Ishikawa (cell line): Measurements from ENCODE around the gene SCRT2.

Experiments
- CEBPB ChIP-seq: IDR thresholded peaks from 2 replicates; pipeline ENCODE4 v1.6.1; 2012
- EP300 ChIP-seq: IDR thresholded peaks from 2 replicates; pipeline ENCODE4 v1.6.1; 2012; ENCODE audit warnings: borderline replicate concordance
- FOXM1 ChIP-seq: IDR thresholded peaks from 2 replicates; pipeline ENCODE4 v1.6.1; 2012; ENCODE audit warnings: low read depth, borderline replicate concordance
- RAD21 ChIP-seq: IDR thresholded peaks from 2 replicates; pipeline ENCODE4 v1.6.1; 2012; ENCODE audit warnings: low read depth
- TAF1 ChIP-seq: IDR thresholded peaks from 2 replicates; pipeline ENCODE4 v1.6.1; 2012; ENCODE audit warnings: low read depth, mild to moderate bottlenecking
- TEAD4 ChIP-seq: IDR thresholded peaks from 2 replicates; pipeline ENCODE4 v1.6.1; 2012
- TF ChIP-seq, protein P1 (sequence below): IDR thresholded peaks from 2 replicates; pipeline ENCODE4 v1.6.1; 2012
- TF ChIP-seq, protein P2 (sequence below): IDR thresholded peaks from 2 replicates; pipeline ENCODE4 v1.6.1; 2012
- TF ChIP-seq, protein P3 (sequence below): IDR thresholded peaks from 2 replicates; pipeline ENCODE4 v1.6.1; 2012; ENCODE audit warnings: low read depth, mild to moderate bottlenecking

SCRT2 gene

DNA sequence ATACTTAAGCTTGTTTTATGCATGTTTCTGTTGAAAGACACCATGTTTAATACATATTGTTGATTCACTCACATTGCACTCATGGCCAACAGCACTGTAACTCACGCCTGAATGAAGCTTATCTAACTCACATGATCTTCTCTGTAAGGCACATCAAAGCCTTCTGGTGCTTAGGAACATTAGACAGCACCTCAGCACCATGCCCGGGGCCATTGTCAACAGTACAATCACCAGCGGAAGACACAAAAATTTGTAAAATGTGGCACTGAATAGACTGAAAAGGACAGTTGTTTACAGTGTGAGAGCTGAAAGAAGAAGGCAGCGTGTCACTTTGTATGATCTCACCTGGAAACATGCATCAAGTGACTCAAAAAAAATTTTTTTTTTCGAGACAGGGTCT, 56.6 kb downstream of the SCRT2 start:
- TF ChIP-seq CEBPB (no peak), EP300 (no peak), TAF1 (no peak)
- TF ChIP-seq, protein P1, sequence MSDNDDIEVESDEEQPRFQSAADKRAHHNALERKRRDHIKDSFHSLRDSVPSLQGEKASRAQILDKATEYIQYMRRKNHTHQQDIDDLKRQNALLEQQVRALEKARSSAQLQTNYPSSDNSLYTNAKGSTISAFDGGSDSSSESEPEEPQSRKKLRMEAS, result no peak
- TF ChIP-seq, protein P2, sequence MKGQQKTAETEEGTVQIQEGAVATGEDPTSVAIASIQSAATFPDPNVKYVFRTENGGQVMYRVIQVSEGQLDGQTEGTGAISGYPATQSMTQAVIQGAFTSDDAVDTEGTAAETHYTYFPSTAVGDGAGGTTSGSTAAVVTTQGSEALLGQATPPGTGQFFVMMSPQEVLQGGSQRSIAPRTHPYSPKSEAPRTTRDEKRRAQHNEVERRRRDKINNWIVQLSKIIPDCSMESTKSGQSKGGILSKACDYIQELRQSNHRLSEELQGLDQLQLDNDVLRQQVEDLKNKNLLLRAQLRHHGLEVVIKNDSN, result no peak
- TF ChIP-seq, protein P3, sequence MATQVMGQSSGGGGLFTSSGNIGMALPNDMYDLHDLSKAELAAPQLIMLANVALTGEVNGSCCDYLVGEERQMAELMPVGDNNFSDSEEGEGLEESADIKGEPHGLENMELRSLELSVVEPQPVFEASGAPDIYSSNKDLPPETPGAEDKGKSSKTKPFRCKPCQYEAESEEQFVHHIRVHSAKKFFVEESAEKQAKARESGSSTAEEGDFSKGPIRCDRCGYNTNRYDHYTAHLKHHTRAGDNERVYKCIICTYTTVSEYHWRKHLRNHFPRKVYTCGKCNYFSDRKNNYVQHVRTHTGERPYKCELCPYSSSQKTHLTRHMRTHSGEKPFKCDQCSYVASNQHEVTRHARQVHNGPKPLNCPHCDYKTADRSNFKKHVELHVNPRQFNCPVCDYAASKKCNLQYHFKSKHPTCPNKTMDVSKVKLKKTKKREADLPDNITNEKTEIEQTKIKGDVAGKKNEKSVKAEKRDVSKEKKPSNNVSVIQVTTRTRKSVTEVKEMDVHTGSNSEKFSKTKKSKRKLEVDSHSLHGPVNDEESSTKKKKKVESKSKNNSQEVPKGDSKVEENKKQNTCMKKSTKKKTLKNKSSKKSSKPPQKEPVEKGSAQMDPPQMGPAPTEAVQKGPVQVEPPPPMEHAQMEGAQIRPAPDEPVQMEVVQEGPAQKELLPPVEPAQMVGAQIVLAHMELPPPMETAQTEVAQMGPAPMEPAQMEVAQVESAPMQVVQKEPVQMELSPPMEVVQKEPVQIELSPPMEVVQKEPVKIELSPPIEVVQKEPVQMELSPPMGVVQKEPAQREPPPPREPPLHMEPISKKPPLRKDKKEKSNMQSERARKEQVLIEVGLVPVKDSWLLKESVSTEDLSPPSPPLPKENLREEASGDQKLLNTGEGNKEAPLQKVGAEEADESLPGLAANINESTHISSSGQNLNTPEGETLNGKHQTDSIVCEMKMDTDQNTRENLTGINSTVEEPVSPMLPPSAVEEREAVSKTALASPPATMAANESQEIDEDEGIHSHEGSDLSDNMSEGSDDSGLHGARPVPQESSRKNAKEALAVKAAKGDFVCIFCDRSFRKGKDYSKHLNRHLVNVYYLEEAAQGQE, result no peak

DNA sequence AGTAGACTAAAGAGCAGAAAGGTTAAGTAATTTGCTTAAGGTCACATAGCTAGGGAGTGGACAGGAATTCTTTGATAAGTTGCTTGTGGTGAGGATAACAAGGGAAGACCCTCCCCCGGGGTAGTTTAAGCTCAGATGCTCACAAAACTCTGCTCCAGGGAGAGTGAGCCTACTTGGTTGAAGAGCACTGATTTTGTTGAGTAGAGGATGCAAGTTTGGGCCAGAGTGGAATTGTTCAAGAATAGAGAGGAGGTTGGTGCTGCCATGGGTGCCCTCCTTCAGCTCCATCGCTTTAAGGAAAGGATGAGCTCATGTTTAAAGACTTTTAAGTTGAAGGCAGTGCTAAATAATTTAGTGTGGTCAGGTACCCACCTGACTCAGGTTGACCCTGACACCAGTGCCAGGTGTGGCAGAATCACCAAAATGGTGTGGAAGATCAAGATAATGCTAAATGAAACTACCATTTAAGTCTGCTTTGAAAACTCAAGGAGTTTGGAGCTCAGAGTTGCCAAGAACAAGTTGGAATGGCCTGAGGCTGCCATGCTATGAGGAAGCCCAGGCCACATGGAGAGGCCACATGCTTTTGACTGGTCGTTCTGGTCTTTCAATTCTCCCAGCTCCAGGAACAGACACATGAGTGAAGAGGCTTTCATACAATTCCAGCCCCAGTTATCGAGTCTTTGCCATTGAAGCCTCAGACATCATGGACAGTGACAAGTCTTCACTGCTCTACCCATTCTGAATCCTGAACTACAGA, 57.5 kb downstream of the SCRT2 start:
- TF ChIP-seq FOXM1, result no peak

DNA sequence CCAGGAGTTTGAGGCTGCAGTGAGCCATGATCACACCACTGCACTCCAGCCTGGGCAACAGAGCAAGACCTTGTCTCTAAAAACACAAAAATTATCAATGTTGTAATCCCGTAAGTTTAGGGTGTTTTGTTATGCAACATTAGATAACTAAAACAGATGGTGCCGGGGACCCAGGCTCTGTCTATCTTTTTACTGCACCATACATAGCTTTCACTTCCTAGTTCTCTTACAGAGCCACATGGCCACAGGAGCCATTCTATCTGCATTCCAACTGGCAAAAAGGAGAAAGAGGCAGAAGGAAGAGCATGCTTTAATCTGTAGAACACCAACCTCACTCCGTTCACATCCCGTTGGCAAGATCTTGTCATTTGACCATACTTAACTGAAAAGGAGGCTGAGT, 60.1 kb downstream of the SCRT2 start:
- TF ChIP-seq, protein P2, result no peak
- TF ChIP-seq RAD21 (no peak), EP300 (no peak)
- TF ChIP-seq, protein P3, result no peak

DNA sequence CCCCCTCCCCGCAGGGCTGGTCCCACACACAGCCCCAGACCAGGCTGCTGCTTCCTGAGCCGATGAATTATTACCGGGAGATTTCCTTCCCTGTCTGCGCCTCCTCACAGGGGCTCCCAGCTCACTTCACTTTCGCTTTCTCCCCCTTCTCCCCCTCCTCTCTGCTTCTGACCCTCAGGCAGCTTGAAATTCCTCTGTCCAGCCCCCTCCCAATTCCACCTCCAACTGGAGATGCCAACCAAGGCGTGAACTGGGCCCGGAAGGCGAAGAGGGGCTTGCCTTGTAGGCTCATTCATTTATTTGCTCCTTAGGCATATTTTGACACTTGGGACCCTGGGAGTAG, 63.8 kb downstream of the SCRT2 start:
- TF ChIP-seq, protein P3, result no peak
- TF ChIP-seq RAD21 (no peak), FOXM1 (no peak), TEAD4 (no peak)
